ENCODE results near the gene MAP2K7. TPM values are rescaled to one million over a fixed set of nuclear protein-coding genes. Genes with fewer than 3 reads are reported as not detected.

The MAP2K7 gene
- total and polyA plus RNA-seq, 2 of the 4 experiments (the other 2 are of a cell fraction): 4.1 to 15.6 TPM

DNA sequence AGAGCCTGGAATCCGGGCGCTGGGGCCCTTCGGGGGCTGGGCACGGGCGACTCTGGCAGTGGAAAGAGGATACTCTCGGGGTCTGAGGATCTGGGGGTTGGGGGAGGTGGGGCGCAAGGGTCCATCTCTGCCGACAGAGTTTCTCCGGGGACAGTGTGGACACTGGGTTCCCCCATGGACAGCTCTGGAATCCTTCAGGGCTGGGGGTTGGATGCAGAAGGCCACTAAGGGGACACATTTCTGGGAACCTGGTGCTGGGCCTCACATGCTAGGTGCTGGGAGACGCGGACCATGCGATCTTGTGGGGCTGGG, 13.2 kb downstream of the MAP2K7 start:
- H3K9me3 ChIP-seq (ENCODE audit: control insufficient read depth, insufficient read depth, low read length): no peaks in the 10 kb centered on the region
- H3K27me3 ChIP-seq (ENCODE audit: control insufficient read depth, insufficient read depth, low read length): peaks cover 11% of the 10 kb centered on the region
- no peak overlapping the region for H4K5ac ChIP-seq (ENCODE audit: low read depth, low read length)
- no peak for DNase-seq
- CTCF ChIA-PET: interaction anchor here (2.4 kb wide), 1 partner anchor 12 kb away, joined by 10 read pairs; no protein-coding TSS in a partner anchor
- peak overlapping the region; percentile 47; the same call in 1 of the 2 replicates for H4K91ac ChIP-seq (ENCODE audit: insufficient read depth, low read depth, low read length)
- TF ChIP-seq CEBPB (IDR thresholded peaks at IDR 0.05; ENCODE audit: low read depth, low read length): no peak
- TF ChIP-seq, protein P1, sequence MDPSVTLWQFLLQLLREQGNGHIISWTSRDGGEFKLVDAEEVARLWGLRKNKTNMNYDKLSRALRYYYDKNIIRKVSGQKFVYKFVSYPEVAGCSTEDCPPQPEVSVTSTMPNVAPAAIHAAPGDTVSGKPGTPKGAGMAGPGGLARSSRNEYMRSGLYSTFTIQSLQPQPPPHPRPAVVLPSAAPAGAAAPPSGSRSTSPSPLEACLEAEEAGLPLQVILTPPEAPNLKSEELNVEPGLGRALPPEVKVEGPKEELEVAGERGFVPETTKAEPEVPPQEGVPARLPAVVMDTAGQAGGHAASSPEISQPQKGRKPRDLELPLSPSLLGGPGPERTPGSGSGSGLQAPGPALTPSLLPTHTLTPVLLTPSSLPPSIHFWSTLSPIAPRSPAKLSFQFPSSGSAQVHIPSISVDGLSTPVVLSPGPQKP (IDR thresholded peaks at IDR 0.05; ENCODE audit: borderline replicate concordance, low read depth, low read length): no peak
- no peak for TF ChIP-seq RCOR1 (IDR thresholded peaks at IDR 0.05; ENCODE audit: insufficient replicate concordance, low read length)
- TF ChIP-seq RFX5 (IDR thresholded peaks at IDR 0.05; ENCODE audit: low read depth, low read length): no peak
- TF ChIP-seq MAZ (IDR thresholded peaks at IDR 0.05; ENCODE audit: borderline replicate concordance, low read depth, low read length): no peak
- no peak for TF ChIP-seq MXI1 (IDR thresholded peaks at IDR 0.05; ENCODE audit: borderline replicate concordance, low read depth, low read length)
- TF ChIP-seq, protein P2, sequence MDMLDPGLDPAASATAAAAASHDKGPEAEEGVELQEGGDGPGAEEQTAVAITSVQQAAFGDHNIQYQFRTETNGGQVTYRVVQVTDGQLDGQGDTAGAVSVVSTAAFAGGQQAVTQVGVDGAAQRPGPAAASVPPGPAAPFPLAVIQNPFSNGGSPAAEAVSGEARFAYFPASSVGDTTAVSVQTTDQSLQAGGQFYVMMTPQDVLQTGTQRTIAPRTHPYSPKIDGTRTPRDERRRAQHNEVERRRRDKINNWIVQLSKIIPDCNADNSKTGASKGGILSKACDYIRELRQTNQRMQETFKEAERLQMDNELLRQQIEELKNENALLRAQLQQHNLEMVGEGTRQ (IDR thresholded peaks at IDR 0.05; ENCODE audit: low read depth, low read length): no peak
- TF ChIP-seq CHD1 (IDR thresholded peaks at IDR 0.05; ENCODE audit: low read depth, low read length): no peak
- no peak for TF ChIP-seq FOS (IDR thresholded peaks at IDR 0.05; ENCODE audit: low read depth, low read length)
- no peak for TF ChIP-seq BHLHE40 (IDR thresholded peaks at IDR 0.05; ENCODE audit: low read depth, low read length)
- no peak for TF ChIP-seq NFE2L2 (IDR thresholded peaks at IDR 0.05; ENCODE audit: low read depth, low read length)
- TF ChIP-seq POLR2A (IDR thresholded peaks at IDR 0.05; ENCODE audit: low read depth, low read length): no peak
- no peak for TF ChIP-seq SMC3 (IDR thresholded peaks at IDR 0.05; ENCODE audit: low read depth, low read length)
- TF ChIP-seq, protein P3, sequence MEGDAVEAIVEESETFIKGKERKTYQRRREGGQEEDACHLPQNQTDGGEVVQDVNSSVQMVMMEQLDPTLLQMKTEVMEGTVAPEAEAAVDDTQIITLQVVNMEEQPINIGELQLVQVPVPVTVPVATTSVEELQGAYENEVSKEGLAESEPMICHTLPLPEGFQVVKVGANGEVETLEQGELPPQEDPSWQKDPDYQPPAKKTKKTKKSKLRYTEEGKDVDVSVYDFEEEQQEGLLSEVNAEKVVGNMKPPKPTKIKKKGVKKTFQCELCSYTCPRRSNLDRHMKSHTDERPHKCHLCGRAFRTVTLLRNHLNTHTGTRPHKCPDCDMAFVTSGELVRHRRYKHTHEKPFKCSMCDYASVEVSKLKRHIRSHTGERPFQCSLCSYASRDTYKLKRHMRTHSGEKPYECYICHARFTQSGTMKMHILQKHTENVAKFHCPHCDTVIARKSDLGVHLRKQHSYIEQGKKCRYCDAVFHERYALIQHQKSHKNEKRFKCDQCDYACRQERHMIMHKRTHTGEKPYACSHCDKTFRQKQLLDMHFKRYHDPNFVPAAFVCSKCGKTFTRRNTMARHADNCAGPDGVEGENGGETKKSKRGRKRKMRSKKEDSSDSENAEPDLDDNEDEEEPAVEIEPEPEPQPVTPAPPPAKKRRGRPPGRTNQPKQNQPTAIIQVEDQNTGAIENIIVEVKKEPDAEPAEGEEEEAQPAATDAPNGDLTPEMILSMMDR (conservative IDR thresholded peaks at IDR 0.05; ENCODE audit: low read depth, low read length): no peak
- TF ChIP-seq RAD21 (IDR thresholded peaks at IDR 0.05; ENCODE audit: low read length): no peak
- TF ChIP-seq MAFK (IDR thresholded peaks at IDR 0.05; ENCODE audit: low read depth, low read length): no peak
- intact Hi-C loops (cut with micrococcal nuclease) (no loop called here), in situ Hi-C loops (cut with MboI; ENCODE audit: low sequenced_read_pairs) (no loop called here), dilution Hi-C loops (cut with HindIII; ENCODE audit: low sequenced_read_pairs, unreplicated experiment) (no loop called here)
- WGBS, 2 experiments (ENCODE audit: extremely low coverage in 2 of 2, insufficient read length in 1 of 2): 29% methylated on average over 6 of the region's 12 CpGs; no CpG with 5 or more reads in 1 of the 2 experiments
- H3K9me1 ChIP-seq (ENCODE audit: insufficient read depth, low read length): peaks cover 9% of the 10 kb centered on the region
- POLR2A ChIA-PET (ENCODE audit: unreplicated experiment): no interaction called here
- H2AK5ac ChIP-seq (ENCODE audit: low read depth, low read length): 0 out of 2 replicates have a peak overlapping the region, but pooled peaks have one; percentile 39
- peak overlapping the region; percentile 61 to 67; a peak in 1 of 4 replicates for H4K8ac ChIP-seq (ENCODE audit: low read depth in 2 of 2, low read length in 2 of 2)
- H2BK15ac ChIP-seq (ENCODE audit: low read depth, low read length): no peak overlapping the region
- H3K4me3 ChIP-seq (ENCODE audit: insufficient read depth, low read depth, low read length): peak overlapping the region; percentile 44
- no peak overlapping the region for H3K4ac ChIP-seq (ENCODE audit: low read depth, low read length)
- H3K27ac ChIP-seq (ENCODE audit: insufficient read depth, low read length): no peak overlapping the region
- no peak overlapping the region for H2BK5ac ChIP-seq (ENCODE audit: low read depth, low read length, poor library complexity, severe bottlenecking)
- H3K23ac ChIP-seq (ENCODE audit: low read depth, low read length): 0 out of 2 replicates have a peak overlapping the region, but pooled peaks have one; percentile 2
- H4K20me1 ChIP-seq (ENCODE audit: insufficient read depth, low read length): peaks cover 11% of the 10 kb centered on the region
- H3K18ac ChIP-seq (ENCODE audit: low read depth, low read length): no peak overlapping the region
- peak overlapping the region; percentile 27 for H3K4me2 ChIP-seq (ENCODE audit: low read depth, low read length)
- BruUV-seq (replicated peaks): no TSS peak
- H3K14ac ChIP-seq (replicated peaks; ENCODE audit: low read depth, low read length): no peak overlapping the region
- H3K9ac ChIP-seq (ENCODE audit: low read depth, low read length): no peak overlapping the region
- H2BK120ac ChIP-seq (ENCODE audit: low read depth, low read length): no peak overlapping the region
- no peak for ATAC-seq (ENCODE audit: low read depth)
- H2BK20ac ChIP-seq (ENCODE audit: low read depth, low read length): no peak overlapping the region
- peak overlapping the region; percentile 48 for H2AK9ac ChIP-seq (replicated peaks; ENCODE audit: low read depth, low read length, poor library complexity)
- H3K36me3 ChIP-seq (ENCODE audit: control insufficient read depth, insufficient read depth, low read length): peaks cover 9% of the 10 kb centered on the region; the same call in 1 of the 2 replicates
- H3K79me1 ChIP-seq (ENCODE audit: low read depth in 1 of 2, low read length in 2 of 2): peaks cover 0 to 18% of the 10 kb centered on the region in 2 experiments; a peak in 2 of 4 replicates
- H3K4me1 ChIP-seq (ENCODE audit: control insufficient read depth, insufficient read depth, low read length): peaks cover 21% of the 10 kb centered on the region
- H2AFZ ChIP-seq (replicated peaks; ENCODE audit: low read length, poor library complexity): peak overlapping the region; percentile 90
- H3K56ac ChIP-seq (ENCODE audit: extremely low read depth, insufficient read depth, low read length): no peak overlapping the region
